Hepatocyte (in vitro differentiated cells): ENCODE results near the gene RANBP17. TPM values are rescaled to one million over a fixed set of nuclear protein-coding genes. Genes with fewer than 3 reads are reported as not detected.
"Not testable (repeated sequence)": the region's sequence is repeated elsewhere in the genome, so short reads cannot be mapped to it uniquely, and the experiment has no call there.

Source experiments
- DNase-seq: peaks from one replicate; pipeline ENCODE4 v3.0.0-alpha.2; 2016; ENCODE audit warnings: low spot score
- H2AFZ ChIP-seq: fragments of 200-600 bp; sonication (generic); 2 replicates; pipeline ENCODE4 v1.6.0; 2016; ENCODE audit warnings: antibody characterized with exemption, mild to moderate bottlenecking
- H3K27ac ChIP-seq: fragments of 200-600 bp; sonication (generic); 2 replicates; pipeline ENCODE4 v1.5.1; 2016; ENCODE audit warnings: mild to moderate bottlenecking
- H3K27me3 ChIP-seq: fragments of 200-600 bp; sonication (generic); 2 replicates; pipeline ENCODE4 v1.6.1; 2016
- H3K36me3 ChIP-seq: fragments of 200-600 bp; sonication (generic); replicated peaks from 2 replicates; pipeline ENCODE4 v1.5.1; 2016; ENCODE audit warnings: low read depth; ENCODE audit not compliant: insufficient read depth
- H3K4me1 ChIP-seq: fragments of 200-600 bp; sonication (generic); 2 replicates; pipeline ENCODE4 v1.5.1; 2016; ENCODE audit warnings: mild to moderate bottlenecking, moderate library complexity; ENCODE audit not compliant: insufficient read depth
- H3K4me2 ChIP-seq: fragments of 200-600 bp; sonication (generic); 2 replicates; pipeline ENCODE4 v1.6.0; 2016
- H3K4me3 ChIP-seq: fragments of 200-600 bp; sonication (generic); 2 replicates; pipeline ENCODE4 v1.5.1; 2016; ENCODE audit warnings: mild to moderate bottlenecking
- H3K79me2 ChIP-seq: fragments of 200-600 bp; sonication (generic); 2 replicates; pipeline ENCODE4 v1.6.0; 2017; ENCODE audit warnings: mild to moderate bottlenecking
- H3K9me2 ChIP-seq: fragments of 200-600 bp; sonication (generic); replicated peaks from 2 replicates; pipeline ENCODE4 v1.6.0; 2017; ENCODE audit warnings: mild to moderate bottlenecking; ENCODE audit not compliant: insufficient read depth
- H3K9me3 ChIP-seq: fragments of 200-600 bp; sonication (generic); 2 replicates; pipeline ENCODE4 v1.5.1; 2016; ENCODE audit warnings: low read depth, mild to moderate bottlenecking
- H4K20me1 ChIP-seq: fragments of 200-600 bp; sonication (generic); 2 replicates; pipeline ENCODE4 v1.6.0; 2016; ENCODE audit warnings: mild to moderate bottlenecking; ENCODE audit not compliant: insufficient read depth, poor library complexity, severe bottlenecking
- EZH2 ChIP-seq: fragments of 200-600 bp; sonication (generic); IDR thresholded peaks from 2 replicates; pipeline ENCODE4 v1.6.1; 2016; ENCODE audit warnings: antibody characterized with exemption, mild to moderate bottlenecking, borderline replicate concordance
- EZH2phosphoT487 ChIP-seq: fragments of 200-600 bp; sonication (generic); IDR thresholded peaks from one replicate; pipeline ENCODE4 v1.6.1; 2018; ENCODE audit warnings: antibody characterized with exemption, mild to moderate bottlenecking, low read depth, moderate library complexity; ENCODE audit not compliant: unreplicated experiment, severe bottlenecking
- WGBS: methylation state at CpG from one replicate; pipeline ENCODE4 v1.1.6; 2016; ENCODE audit warnings: low lambda C conversion rate; ENCODE audit errors: missing lambda C conversion rate; 5-methylcytosine and 5-hydroxymethylcytosine counted together
- polyA plus RNA-seq: library from polyadenylated mRNA; unstranded; fragments of >200 nt; fragmentation: Nextera tagmentation; extraction: Ambion mirVana; gene quantifications from 2 replicates; pipeline ENCODE4 v1.2.1, GENCODE V29; 2016
- total RNA-seq: library from RNA; depleted of rRNA; stranded (reverse); fragments of >200 nt; gene quantifications from 2 replicates; pipeline ENCODE4 v1.2.3, GENCODE V29; 2014
- TF ChIP-seq, protein P1 (sequence below): fragments of 200-600 bp; sonication (generic); IDR thresholded peaks from 2 replicates; pipeline ENCODE4 v1.5.1; 2016; ENCODE audit warnings: antibody characterized with exemption, mild to moderate bottlenecking; ENCODE audit not compliant: poor library complexity

Gene RANBP17
- total and polyA plus RNA-seq, 2 experiments from 2014 or later = 11.7 to 17.1 TPM

- Histone ChIP-seq H3K4me2 (no peak overlapping the region), H2AFZ (no peak overlapping the region), H3K27ac (no peak overlapping the region), H3K9me3 (no peaks in the 10 kb centered on the region), H3K27me3 (no peaks in the 10 kb centered on the region), H4K20me1 (no peaks in the 10 kb centered on the region), H3K79me2 (no peaks in the 10 kb centered on the region), H3K4me3 (no peak overlapping the region), H3K4me1 (peaks cover 5% of the 10 kb centered on the region), H3K9me2 (no peaks in the 10 kb centered on the region), H3K36me3 (no peaks in the 10 kb centered on the region)
- WGBS = 81% methylated on average over 5 of the region's 5 CpGs
- TF ChIP-seq, protein P1, sequence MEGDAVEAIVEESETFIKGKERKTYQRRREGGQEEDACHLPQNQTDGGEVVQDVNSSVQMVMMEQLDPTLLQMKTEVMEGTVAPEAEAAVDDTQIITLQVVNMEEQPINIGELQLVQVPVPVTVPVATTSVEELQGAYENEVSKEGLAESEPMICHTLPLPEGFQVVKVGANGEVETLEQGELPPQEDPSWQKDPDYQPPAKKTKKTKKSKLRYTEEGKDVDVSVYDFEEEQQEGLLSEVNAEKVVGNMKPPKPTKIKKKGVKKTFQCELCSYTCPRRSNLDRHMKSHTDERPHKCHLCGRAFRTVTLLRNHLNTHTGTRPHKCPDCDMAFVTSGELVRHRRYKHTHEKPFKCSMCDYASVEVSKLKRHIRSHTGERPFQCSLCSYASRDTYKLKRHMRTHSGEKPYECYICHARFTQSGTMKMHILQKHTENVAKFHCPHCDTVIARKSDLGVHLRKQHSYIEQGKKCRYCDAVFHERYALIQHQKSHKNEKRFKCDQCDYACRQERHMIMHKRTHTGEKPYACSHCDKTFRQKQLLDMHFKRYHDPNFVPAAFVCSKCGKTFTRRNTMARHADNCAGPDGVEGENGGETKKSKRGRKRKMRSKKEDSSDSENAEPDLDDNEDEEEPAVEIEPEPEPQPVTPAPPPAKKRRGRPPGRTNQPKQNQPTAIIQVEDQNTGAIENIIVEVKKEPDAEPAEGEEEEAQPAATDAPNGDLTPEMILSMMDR = no peak
- TF ChIP-seq EZH2phosphoT487 = no peak
- no peak for TF ChIP-seq EZH2
- no peak for DNase-seq
Measured at GRCh38 chr5:171295801-171296200, 434.0 kb downstream of the RANBP17 start.

DNA sequence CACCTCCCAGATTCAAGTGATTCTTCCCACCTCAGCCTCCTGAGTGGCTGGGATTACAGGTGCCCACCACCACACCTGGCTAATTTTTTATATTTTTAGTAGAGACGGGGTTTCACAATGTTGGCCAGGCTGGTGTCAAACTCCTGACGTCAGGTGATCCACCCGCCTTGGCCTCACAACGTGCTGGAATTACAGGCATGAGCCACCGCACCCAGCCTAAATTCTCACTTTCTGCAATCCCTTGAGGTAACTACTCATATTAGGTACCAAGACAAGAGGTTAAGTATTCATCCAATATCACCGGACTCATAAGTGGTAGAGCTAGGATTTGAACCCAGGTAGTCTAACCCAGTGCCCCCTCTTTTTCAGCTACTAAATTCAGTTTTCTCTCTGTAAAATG is 436.1 kb downstream of the RANBP17 start:
- WGBS = 95% methylated on average over 6 of the region's 6 CpGs
- H3K4me2 ChIP-seq, H3K27me3 ChIP-seq, H2AFZ ChIP-seq, H3K79me2 ChIP-seq, H3K9me2 ChIP-seq, H3K36me3 ChIP-seq, DNase-seq, H3K4me3 ChIP-seq, H3K9me3 ChIP-seq, H4K20me1 ChIP-seq, H3K4me1 ChIP-seq, H3K27ac ChIP-seq: not testable (repeated sequence)

DNA sequence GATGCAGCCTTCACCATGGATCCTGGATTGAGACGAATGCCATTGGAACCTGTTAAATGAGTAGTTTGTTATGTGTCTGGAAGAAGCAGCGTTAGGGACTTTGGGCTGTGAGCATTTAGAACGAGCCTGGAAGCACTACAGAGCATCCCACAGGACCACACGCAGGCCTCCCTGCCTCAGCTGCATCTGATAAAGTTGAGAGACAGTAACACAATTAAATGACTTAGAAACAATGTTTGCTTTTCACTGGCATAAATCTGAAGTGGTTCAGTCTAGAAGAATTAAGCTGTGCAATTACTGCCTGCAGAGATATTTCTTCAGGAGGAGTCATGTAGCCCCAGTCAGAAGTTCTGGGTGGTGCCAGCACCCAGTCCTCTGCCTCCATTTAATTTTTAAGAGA is 437.4 kb downstream of the RANBP17 start:
- Histone ChIP-seq H3K9me3 (no peaks in the 10 kb centered on the region), H2AFZ (no peak overlapping the region), H3K79me2 (no peaks in the 10 kb centered on the region), H3K27me3 (peaks cover 11% of the 10 kb centered on the region), H3K27ac (no peak overlapping the region), H3K4me3 (no peak overlapping the region), H3K4me1 (peaks cover 5% of the 10 kb centered on the region), H3K36me3 (no peaks in the 10 kb centered on the region), H3K4me2 (no peak overlapping the region), H4K20me1 (no peaks in the 10 kb centered on the region), H3K9me2 (no peaks in the 10 kb centered on the region)
- no peak for TF ChIP-seq EZH2phosphoT487
- TF ChIP-seq, protein P1 = no peak
- TF ChIP-seq EZH2 = no peak
- 75% methylated on average over 4 of the region's 4 CpGs for WGBS
- no peak for DNase-seq

- H3K27ac ChIP-seq = no peak overlapping the region
- WGBS = 71% methylated on average over 2 of the region's 2 CpGs
- H3K9me2 ChIP-seq = no peaks in the 10 kb centered on the region
- no peaks in the 10 kb centered on the region for H3K36me3 ChIP-seq
- H3K4me3 ChIP-seq = no peak overlapping the region
- H3K79me2 ChIP-seq = no peaks in the 10 kb centered on the region
- peaks cover 17% of the 10 kb centered on the region for H3K27me3 ChIP-seq
- H3K9me3 ChIP-seq = no peaks in the 10 kb centered on the region
- no peak overlapping the region for H3K4me2 ChIP-seq
- H2AFZ ChIP-seq = no peak overlapping the region
- H4K20me1 ChIP-seq = no peaks in the 10 kb centered on the region
- H3K4me1 ChIP-seq = peaks cover 5% of the 10 kb centered on the region
- DNase-seq = no peak
- TF ChIP-seq EZH2 = no peak
- TF ChIP-seq, protein P1 = no peak
- TF ChIP-seq EZH2phosphoT487 = no peak
Measured at GRCh38 chr5:171299851-171300250, 438.0 kb downstream of the RANBP17 start.
